Activated T-cell treated with anti-CD3 and anti-CD28 coated beads for 24 hours (primary cell): ENCODE data around the gene GNA12.
A peak's percentile ranks its signal among the peaks of the same experiment; 100 is the strongest.

ENCODE experiments used
- DNase-seq: peaks from one replicate; pipeline ENCODE4 v3.0.0-alpha.2; 2020; ENCODE audit warnings: low read depth

The GNA12 gene, protein sequence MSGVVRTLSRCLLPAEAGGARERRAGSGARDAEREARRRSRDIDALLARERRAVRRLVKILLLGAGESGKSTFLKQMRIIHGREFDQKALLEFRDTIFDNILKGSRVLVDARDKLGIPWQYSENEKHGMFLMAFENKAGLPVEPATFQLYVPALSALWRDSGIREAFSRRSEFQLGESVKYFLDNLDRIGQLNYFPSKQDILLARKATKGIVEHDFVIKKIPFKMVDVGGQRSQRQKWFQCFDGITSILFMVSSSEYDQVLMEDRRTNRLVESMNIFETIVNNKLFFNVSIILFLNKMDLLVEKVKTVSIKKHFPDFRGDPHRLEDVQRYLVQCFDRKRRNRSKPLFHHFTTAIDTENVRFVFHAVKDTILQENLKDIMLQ

DNA sequence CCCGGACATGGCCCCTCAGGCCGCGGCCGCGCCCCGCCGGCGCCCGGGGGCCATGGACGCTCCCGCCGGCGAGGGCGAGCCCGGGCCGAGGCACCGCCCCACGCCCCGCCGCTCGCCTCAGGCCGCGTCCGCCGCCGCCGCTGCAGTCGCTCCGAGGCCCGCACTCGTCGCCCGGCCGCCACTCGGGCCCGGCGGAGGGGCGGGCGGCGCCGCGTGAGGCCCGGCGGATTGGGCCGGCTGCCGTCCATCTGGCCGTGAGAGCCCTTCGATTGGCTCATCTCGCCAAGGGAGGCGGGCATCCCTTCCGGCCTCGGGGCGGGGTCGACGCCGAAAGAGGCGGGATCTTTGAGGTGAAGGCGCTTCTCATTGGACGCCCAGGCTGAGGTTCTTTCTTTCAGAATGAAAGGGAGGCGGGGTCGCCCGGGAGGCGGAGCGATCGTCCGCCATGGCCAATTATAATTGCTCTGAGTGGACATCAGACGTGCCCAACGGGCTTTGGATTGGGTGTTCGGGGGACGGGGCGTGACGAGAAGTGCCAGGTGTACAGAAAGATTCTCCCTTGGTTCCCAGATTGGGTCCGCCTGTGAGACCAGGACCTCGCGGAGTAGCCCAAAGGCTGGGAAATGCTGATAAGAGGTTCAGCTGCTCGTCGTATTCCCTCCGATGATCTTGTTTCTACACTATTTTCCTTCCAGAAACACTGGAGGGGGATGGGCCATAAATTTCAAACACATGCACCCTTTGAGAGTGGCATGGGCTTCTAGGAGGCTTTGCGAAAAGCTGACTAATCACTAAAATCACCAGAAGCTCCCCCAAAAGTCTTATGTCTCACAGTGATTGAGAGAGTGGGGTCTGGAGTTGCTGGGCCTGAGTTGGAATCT lies at the start of gene GNA12:
GNA12 (minus strand) TSS at position 156 of the 881 bp plus-strand sequence; CDS start at position 9, 147 bp downstream.
- DNase-seq: peak; percentile 99

DNA sequence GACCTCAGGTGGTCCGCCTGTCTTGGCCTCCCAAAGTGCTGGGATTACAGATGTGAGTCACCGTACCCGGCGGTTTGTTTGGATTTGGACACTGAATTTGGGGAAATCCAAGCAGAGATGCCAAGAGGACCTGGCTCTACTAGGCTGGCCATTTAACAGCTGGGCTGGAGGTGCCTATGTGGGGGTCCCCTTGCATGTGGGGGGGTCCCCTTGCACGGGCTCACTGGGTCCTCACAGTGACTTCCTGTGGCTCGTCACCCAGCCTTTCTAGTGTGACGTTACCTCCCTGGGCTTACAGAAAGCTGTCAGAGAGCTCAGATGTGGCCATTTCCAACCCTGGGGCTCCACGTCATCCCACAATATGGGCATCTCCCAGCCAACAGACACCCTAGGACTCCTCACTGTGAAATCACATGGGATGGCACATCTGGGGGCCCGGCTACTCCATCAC lies 49.3 kb upstream of the GNA12 start:
- no peak for DNase-seq

DNA sequence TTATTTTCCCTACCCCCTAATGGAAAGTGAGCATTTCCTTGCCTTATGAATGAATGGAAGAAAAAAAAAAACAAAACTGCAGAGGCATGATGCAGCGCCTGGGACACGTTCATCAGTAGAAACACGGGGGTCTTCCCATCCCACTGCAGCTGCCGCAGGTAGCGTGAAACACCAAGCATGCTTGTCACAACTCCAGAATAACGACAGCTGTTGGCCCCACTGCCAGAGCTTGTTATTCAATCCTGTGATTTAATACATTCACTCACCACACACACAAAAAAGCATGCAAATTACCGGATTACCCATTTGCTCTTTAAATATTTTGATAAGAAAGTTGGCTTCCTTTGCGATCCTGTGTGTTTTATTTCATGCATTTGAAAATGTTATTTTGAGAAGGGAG lies 48.4 kb upstream of the GNA12 start:
- no peak for DNase-seq

DNA sequence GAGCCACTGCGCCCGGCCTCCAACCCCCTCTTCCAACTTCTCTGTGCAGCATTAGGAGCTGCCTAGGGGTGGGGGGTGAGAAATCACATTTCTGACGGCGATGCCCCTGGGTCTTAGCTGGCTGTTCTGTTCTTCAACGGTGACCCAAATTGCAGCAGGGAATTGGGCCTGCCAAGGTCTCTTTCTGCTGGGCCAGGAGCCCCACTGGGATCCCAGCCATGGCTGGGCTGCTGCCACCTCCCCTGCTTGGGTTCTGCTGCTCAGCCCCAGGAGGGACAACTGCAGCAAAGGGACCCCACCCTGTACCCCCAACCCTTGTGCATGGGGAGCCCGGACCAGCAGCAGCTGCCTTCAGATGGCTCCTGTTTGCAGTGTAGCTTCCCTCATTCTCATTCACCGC lies 43.7 kb upstream of the GNA12 start:
- no peak for DNase-seq

DNA sequence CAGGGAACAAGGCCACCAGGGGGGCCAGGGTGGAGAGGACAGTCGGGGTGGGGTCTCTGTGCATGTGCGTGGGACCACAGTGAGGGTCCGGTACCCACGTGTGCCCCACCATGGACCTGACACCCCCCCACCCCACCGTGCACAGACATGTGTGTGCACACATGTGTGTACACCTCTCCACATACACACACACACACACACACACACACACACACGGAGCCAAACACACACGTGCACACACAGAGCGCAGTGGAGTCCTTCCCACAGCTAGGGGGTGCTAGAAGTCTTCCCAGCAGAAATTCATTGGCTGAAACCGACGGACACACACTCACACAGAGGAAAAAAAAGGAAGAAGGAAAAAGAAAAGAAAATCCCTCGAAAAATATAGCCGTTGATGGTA lies 42.8 kb upstream of the GNA12 start:
- DNase-seq: peak; percentile 34

DNA sequence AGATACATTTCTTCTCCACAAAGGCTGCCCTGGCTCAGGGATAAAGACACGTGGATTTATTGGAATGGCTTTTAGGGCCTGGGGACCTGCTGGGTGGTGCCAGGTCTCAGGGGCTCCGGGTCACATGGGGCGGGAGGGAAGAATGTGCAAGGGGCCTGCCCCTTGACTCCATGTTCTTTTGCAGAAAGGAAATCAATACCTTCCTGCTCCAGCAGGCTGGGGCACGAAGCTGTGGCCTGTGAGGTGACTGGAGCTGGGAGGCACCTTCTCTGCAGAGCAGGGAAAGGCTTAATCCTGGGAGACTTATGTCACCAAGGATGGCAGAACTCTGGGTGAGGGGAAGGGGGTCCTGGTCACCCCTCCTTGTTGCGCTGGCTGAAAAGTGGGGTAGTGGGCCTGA lies 42.3 kb upstream of the GNA12 start:
- no peak for DNase-seq

DNA sequence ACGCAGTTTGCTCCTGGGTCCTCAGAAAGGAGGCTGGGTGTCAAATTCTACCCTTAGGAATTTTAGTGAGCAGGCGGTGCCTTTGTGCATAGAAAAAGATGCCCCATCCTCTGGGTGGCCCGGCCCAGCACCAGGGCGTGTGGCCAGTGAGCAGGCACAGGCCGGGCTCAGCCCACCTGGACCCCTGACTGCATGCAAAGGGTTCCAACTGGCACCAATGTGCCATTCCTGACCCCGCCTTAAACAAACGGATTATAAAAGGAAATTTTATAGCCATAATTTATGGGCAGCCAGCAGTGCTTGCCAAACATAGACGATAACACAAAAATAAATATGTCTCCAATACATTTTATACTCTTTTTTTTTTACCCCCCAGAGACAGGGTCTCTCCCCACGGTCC lies 40.1 kb upstream of the GNA12 start:
- DNase-seq: no peak

DNA sequence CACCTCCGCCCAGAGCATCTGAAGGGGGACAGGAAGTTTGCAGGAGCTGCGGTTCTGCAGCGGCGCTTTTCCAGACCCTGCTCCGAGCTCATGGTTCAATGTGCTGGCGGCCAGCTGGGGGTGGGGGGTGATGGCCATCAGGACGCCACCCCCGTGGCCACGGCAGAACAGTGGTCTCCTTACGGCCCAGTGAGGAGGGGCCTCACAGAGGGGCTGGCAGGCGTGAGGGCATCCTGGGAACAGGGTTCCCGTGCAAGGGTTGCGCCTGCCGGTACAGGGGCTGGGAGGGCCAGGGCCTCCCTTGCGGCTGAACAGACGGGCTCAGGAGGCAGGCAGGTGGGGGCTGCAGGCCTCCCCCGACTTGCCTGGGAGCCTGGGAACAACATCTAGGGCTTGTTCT lies 39.0 kb upstream of the GNA12 start:
- DNase-seq: no peak

DNA sequence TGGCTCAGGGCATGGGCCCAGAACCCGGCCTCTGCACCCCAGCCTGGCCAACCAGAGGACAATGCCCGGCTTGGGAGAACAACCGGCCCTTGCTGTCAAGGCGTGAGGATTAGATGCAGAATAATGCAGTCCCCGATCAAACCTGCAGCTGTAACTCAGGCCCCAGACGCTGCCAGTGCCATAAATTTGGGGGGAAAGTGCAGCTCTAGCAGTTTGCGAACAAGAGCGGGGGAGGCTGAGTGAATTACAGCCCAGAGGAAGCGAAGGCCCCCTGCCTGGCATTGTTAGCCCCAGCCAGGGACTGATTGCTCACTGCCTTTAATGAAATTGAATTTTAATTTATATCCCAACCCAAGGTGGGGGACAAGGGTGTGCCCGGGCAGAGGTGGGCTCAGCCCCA lies 38.0 kb upstream of the GNA12 start:
- no peak for DNase-seq

DNA sequence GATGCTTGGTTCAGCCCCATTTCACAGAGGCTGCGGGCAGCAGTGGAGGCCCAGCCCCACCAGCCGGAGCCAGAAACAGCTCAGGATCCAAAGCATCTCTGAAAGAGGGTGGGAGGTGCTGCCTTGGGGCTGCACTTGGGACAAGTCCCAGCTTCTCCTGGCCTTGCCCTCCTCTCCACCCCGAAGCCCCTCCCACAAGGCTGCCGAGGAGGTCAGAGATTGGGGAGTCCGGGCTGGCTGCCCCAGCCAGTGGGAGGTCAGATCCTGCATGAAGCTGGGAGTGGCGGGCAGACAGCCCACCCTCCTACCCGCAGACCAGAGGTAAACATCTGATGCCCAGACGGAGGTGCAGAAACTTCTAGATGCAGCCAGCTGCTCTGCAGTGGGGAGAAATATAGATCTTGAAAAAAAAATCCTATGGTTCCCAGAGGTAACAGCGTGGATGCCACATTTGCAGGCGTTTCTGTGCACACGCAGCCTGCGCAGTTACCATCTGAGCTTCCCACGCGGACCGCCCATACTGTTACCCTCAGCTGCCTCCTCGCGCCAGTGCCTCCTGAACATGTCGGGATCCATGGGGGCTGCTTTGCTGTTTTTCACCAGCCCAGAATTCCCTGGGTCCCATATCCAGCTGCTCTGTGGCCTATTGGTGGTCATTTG lies 36.9 kb upstream of the GNA12 start:
- no peak for DNase-seq

DNA sequence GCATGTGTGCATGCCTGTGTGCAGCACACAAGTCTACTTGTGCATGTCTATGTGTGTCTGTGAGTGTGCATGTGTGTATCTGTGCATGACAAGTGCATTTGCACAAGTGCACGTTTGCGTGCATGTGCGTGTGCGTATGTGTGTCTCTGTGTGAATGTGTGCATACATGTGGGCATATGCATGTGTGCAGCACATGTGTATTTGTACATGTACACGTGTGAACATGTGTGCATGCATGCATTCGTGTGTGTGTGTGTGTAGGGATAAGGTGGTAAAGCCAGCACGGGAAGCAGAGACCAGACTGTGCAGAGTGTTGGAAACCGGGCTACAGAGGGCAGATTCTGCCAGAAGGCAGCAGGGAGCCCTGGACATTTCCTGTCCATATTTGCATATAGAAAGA lies 35.9 kb upstream of the GNA12 start:
- DNase-seq: no peak

DNA sequence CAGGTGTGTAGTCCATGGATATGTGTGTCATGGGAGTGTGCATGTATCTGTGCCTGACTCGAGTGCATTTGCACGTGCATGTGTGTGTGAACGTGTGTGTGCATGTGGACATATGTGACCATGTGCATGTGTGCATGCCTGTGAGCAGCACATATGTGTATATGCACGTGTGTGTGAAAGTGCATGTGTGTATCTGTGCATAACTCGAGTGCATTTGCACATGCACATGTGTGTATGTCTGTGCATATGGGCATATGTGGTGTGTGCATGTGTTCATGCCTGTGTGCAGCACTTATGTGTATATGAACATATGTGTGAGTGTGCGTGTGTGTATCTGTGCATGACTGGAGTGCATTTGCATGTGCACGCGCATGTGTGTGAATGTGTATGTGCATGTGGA lies 35.2 kb upstream of the GNA12 start:
- no peak for DNase-seq

DNA sequence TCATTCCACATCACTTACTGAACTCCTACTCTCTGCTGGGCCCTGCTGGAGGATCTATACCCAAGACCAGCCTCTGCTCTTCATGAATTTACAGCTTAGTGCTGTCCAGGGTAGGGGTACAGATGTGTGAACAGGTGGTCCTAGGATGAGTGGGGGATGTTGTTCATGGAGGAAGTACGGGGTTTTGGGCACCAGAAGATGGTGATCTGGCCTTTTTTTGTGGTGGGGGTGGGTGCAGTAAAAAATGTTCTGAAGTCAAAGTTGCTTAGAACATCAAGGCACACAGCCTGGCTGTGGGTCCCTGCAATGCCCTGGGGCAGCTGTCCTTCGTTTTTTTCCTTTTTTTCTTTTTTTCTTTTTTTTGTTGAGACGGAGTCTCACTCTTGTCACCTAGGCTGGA lies 34.2 kb upstream of the GNA12 start:
- DNase-seq: no peak

DNA sequence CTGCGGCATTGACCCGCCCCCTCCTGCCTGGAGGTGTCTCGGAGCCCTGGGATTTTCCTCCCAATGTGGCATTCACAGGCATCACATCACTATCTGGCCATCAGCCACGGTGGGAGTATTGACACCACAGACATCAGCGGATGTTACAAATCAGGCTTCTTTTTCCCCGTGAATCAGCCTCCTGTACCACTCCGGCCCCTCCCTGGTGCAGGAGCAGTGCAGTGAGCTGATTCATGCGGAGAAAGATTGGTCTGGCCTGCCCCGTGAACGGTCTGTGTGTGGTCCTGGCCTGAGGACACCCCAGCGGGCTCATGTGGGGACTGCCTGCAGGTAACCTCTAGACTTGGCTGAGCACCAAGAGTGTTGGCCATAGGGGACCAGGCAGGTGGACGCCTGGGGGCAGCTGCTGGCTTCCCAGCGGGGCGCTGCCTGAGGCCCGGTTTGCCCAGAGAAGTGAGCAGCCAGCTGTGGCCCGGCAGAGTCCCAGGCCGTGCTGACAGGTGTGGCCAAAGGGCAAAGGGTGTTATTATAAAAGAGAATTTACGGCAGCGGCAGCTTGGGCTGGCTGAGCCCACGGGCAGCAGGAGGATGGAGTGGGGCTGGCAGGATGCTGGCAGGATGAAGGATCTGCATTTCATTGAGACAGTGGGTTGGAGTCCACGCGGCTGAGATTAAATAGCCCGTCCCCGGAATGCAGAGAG lies 32.1 kb upstream of the GNA12 start:
- DNase-seq: no peak

DNA sequence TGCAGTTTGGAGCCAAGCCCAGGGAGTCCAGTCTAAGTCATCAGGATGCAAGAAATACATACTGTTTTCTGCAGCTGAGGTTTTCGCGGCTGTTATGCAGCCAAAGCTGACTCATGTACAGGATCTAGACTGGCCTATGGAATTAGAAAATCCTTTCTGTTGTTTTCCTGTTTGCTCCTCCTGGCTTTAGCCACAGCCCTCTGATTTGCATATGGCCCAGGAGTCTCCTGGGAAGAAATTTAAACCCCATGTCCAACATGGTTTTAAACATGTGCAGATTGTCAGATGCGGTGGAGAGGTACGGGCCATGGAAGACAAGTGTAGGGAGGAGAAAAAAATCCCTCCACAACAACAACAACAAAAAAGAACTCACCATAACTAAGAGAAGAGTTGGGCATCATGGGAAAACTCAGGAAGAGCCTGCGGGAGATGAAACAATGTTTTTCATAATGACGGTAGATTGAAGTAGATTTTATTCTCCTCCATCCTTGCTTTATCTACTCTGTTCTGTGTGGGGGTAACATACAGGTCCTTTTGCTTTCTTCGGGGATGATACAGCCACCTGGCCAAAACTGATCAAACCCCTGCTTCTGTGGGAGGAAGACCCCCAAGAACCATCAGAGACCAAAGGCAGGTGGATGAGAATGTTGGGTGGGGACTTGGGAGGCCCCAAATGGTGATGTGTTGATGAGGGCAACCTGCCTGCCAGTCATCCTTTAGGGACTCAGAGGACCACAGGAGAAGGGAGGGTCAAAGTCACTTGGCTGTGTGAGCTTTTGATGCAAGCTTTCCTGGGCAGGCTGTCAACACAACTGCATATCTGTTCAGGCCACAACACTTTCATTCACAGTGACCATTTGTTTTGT lies 29.8 kb upstream of the GNA12 start:
- no peak for DNase-seq

DNA sequence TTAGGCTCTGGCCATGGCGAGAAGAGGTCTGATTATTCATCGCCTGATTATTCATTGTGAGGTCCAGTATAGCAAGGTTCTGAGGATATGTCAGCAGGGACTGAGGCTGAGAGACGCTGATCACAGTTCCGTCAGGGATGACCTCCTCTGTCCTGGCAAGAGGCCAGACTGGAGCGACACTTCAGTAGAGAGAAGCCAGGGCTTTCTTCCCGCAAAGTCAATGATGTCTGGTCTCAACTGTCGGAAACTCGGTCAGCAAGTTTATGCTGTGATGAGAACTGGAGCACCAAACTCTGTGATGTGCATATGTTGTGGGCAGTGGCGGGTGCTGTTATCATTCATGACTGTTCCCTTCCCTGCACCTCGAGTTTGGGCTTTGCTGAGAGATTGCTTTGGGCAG lies 29.0 kb upstream of the GNA12 start:
- DNase-seq: no peak

DNA sequence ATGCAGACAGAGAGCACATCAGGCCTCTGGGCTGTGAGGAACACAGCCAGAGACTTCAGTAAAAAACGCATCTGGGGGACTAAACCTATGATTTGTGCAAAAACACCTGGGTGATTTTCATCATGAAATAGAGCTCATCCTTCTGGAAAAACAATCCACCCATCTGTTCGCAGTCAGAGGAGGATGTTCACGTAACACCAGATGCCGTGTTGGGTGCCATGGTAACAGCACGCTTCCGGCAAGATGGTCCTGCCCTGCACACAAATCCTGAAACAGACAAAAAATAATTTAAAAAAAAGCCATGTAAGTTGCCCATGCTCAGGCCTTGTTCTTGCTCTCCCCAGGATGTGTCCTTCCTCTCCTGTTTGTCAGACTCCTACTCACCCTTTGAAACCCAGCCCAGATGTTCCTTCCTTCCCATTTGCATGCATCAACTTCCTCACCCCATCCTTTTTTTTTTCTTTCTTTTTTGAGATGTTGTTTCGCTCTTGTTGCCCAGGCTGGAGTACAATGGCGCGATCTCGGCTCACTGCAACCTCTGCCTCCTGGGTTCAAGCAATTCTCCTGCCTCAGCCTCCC lies 28.3 kb upstream of the GNA12 start:
- DNase-seq: no peak

DNA sequence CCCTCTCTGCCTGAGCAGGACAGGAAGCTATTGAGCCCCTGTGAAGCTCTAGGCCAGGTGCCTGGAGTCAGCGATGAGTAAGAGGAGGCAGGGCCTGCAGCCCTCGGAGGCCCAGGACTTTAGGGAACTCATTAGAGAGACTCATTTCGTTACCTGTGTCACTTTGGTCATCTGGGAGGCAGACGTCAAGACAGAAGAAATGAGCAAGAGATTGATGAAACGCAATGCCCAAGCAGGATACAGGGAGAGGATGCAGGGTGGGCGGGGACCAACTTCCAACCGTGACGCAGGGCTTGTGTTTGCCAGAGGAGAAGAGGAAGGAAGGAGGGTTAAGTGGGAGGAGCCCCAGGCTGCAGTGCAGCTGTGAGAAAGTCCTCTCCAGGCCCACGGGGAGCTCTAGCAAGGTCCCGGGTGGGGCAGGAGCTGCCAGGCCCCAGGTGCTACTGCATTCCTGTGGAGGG lies 26.4 kb upstream of the GNA12 start:
- peak; percentile 33 for DNase-seq

DNA sequence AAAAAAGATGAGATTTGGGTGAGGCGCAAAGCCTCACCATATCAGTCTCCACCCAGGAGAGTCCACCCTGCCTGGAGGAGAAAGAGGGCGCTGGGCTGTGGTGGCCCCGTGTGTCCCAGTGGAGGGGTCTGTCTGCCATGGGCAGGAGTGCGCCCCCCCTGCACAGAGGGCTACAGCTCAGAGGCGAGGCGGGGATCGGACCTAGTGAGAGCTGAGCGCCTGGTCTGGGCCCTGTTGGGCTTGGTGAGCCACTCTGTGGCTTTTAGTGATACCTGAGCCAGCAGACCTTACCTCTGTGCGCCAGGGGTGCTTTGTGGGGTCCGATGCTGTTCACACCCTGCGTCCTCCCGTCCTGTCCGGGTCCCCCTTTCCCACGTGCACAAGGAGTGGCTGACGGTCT lies 25.9 kb upstream of the GNA12 start:
- no peak for DNase-seq

DNA sequence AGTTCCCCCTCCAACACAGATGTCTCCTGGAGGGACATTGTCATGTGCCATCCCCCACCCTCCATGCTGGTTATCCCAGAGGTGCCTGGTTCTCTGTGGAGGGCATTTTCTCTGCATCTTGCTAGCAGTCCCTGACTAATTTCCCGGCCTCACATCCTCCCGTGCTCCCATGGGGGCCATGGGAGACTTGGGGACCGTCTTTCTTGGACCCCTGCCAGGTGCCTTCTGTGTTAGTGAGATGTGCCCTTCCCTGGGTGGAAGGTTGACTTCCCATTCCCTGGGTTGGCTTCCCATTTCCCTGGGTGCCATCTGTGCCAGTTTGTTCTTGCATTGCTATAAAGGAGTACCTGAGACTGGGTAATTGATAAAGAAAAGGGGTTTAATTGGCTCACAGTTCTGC lies 22.5 kb upstream of the GNA12 start:
- no peak for DNase-seq
